Colonic mucosa (tissue), 4 donors: ENCODE results near the gene TUG1. TPM values are rescaled to one million over a fixed set of nuclear protein-coding genes. Genes with fewer than 3 reads are reported as not detected.

ENCODE experiments used
- DNase-seq: peaks from one replicate; pipeline ENCODE4 v3.0.0-alpha.2; 2020
- H3K27ac ChIP-seq: fragments of 200-600 bp; one replicate; pipeline ENCODE4 v1.8.0; 2021
- H3K27me3 ChIP-seq: fragments of 200-600 bp; one replicate; pipeline ENCODE4 v1.8.0; 2021
- H3K36me3 ChIP-seq: fragments of 200-600 bp; one replicate; pipeline ENCODE4 v1.8.0; 2021
- H3K4me1 ChIP-seq: fragments of 200-600 bp; one replicate; pipeline ENCODE4 v1.8.0; 2021; ENCODE audit warnings: mild to moderate bottlenecking
- H3K4me3 ChIP-seq: fragments of 200-600 bp; one replicate; pipeline ENCODE4 v1.8.0; 2021
- H3K9ac ChIP-seq, 2 donors: one replicate each; pipeline ENCODE4 v1.7.0; 2013; ENCODE audit warnings: control low read depth in 2 of 2, low read depth in 2 of 2, low read length in 2 of 2
- H3K9me3 ChIP-seq: fragments of 200-600 bp; one replicate; pipeline ENCODE4 v1.8.0; 2021
- CTCF ChIP-seq: fragments of 200-600 bp; IDR thresholded peaks from one replicate; pipeline ENCODE4 v1.8.0; 2022; ENCODE audit warnings: antibody characterized with exemption, mild to moderate bottlenecking
- intact Hi-C: fragments of 100-400 bp; cut with DNase I; formaldehyde crosslinking; loops from one replicate; pipeline ENCODE4 v1.14.1; 2022
- total RNA-seq, 2 donors: library from RNA; stranded (reverse); fragmentation: NEBNext Ultra II Directional in 1 of 2; extraction: Animal tissue kit (Norgen Biotek cat#: 25700) in 1 of 2; gene quantifications; one replicate each; pipeline ENCODE4 v1.2.1, GENCODE V29; 2021
- donor health status: healthy.
- donor health status: DM: no; HTN: no; CAD: no.
- donor health status: DM: no; HTN: no; CAD: no.

TUG1 gene
- total RNA-seq, 2 donors from 2014 or later = 63.0 to 66.6 TPM

- no peak overlapping the region for H3K9ac ChIP-seq
- H3K4me1 ChIP-seq = no peaks in the 10 kb centered on the region
- intact Hi-C loops = no loop called here
- H3K27me3 ChIP-seq = no peaks in the 10 kb centered on the region
- peaks cover 26% of the 10 kb centered on the region for H3K36me3 ChIP-seq
- H3K27ac ChIP-seq = no peak overlapping the region
- H3K4me3 ChIP-seq = no peak overlapping the region
- DNase-seq = no peak
- no peaks in the 10 kb centered on the region for H3K9me3 ChIP-seq
- no peak for TF ChIP-seq CTCF
These were observed 28.2 kb upstream of the TUG1 start for GRCh38 chr22:30940685-30941362.

GRCh38 chr22:30941363-30941740, 27.7 kb upstream of the TUG1 start:
- peaks cover 24% of the 10 kb centered on the region for H3K36me3 ChIP-seq

GRCh38 chr22:30943368-30943767, 25.7 kb upstream of the TUG1 start:
- intact Hi-C loops = no loop called here
- Histone ChIP-seq H3K27me3 (no peaks in the 10 kb centered on the region), H3K27ac (no peak overlapping the region), H3K9me3 (no peaks in the 10 kb centered on the region), H3K4me3 (no peak overlapping the region), H3K36me3 (peaks cover 22% of the 10 kb centered on the region), H3K9ac (no peak overlapping the region), H3K4me1 (no peaks in the 10 kb centered on the region)
- no peak for TF ChIP-seq CTCF
- no peak for DNase-seq

More at GRCh38 chr22:30941363-30941740, 27.7 kb upstream of the TUG1 start:
- no peak overlapping the region for H3K27ac ChIP-seq
- H3K27me3 ChIP-seq = no peaks in the 10 kb centered on the region
- H3K9me3 ChIP-seq = no peaks in the 10 kb centered on the region
- no peaks in the 10 kb centered on the region for H3K4me1 ChIP-seq
- no peak overlapping the region for H3K4me3 ChIP-seq
- no peak for TF ChIP-seq CTCF
- no peak for DNase-seq
- H3K9ac ChIP-seq = no peak overlapping the region
- intact Hi-C loops = no loop called here

- intact Hi-C loops = no loop called here
- H3K4me1 ChIP-seq = no peaks in the 10 kb centered on the region
- peaks cover 17% of the 10 kb centered on the region for H3K36me3 ChIP-seq
- no peaks in the 10 kb centered on the region for H3K9me3 ChIP-seq
- H3K27ac ChIP-seq = no peak overlapping the region
- no peak overlapping the region for H3K9ac ChIP-seq
- no peak for TF ChIP-seq CTCF
- no peak overlapping the region for H3K4me3 ChIP-seq
- DNase-seq = no peak
- no peaks in the 10 kb centered on the region for H3K27me3 ChIP-seq
These were observed 24.1 kb upstream of the TUG1 start for GRCh38 chr22:30944986-30945385.

- intact Hi-C loops = loop anchor here (2.0 kb wide), 1 partner anchor 203 kb away; no protein-coding TSS in a partner anchor
- Histone ChIP-seq H3K36me3 (peaks cover 13% of the 10 kb centered on the region), H3K4me1 (no peaks in the 10 kb centered on the region), H3K4me3 (no peak overlapping the region), H3K9ac (no peak overlapping the region), H3K27me3 (no peaks in the 10 kb centered on the region), H3K9me3 (no peaks in the 10 kb centered on the region), H3K27ac (no peak overlapping the region)
- DNase-seq = no peak
- no peak for TF ChIP-seq CTCF
These were observed 23.4 kb upstream of the TUG1 start for GRCh38 chr22:30945653-30946052.
